HG02938 (cell line): ENCODE results near the gene DPP10.

Source experiments
- ATAC-seq: cut with Tn5 transposase; IDR thresholded peaks from one replicate; pipeline ENCODE4 v1.9.1; 2021; ENCODE audit warnings: mild to moderate bottlenecking, moderate library complexity; ENCODE audit not compliant: unreplicated experiment

The DPP10 gene

DNA sequence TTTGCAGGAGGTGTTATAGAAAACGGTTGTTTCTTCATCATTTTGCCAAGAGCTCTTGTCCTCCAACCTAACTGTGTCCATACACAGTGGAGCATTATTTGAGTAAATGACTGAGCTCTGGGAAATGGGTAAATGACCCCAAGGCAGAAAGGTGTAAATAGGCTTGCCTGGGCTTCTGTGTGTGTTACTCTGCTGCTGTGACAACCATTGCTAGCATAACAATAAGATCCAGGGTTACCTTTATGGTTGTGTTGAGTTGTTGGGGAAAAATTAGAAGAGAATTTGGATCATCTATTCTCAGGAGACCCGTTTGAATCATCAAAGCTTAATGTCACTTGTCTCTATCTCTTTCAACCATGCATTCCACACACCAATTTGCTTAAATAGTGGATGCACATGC, 672.7 kb downstream of the DPP10 start:
- no peak for ATAC-seq

DNA sequence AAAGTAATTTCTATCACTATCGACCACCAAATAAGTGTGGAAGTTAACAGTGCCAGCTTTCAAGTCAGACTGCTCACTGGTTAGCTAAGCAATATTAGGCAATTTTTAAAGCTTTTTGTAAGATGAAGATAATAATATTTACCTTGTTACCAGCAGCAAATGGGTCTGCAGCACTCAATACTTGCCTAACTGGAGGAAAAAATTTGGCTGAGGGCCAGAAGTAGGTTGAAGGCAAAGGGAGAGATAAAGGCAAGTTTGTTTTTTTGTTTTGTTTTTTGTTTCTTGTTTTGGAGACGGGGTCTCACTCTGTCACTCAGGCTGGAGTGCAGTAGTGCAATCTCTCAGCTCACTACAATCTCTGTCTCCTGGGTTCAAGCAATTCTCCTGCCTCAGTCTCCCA, 675.9 kb downstream of the DPP10 start:
- no peak for ATAC-seq

DNA sequence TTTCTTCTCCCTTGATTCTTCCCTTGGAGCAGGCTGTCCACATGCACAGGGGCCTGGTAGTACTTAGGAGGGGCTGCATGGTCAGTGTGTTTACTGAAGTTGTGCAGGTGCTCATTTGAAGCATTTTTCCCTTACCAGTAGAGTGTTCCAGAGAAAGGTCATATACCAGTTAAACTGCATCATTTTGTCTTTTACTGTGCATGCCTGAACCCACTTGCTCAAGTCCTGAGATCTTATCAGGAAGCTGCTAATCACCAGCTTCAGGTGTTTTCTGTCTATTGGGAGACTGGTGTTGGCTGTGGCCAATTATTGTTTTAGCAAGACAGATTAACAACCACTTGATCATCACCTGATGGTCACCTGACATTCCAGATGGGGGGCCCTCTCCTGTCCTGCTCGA, 676.6 kb downstream of the DPP10 start:
- ATAC-seq = no peak

DNA sequence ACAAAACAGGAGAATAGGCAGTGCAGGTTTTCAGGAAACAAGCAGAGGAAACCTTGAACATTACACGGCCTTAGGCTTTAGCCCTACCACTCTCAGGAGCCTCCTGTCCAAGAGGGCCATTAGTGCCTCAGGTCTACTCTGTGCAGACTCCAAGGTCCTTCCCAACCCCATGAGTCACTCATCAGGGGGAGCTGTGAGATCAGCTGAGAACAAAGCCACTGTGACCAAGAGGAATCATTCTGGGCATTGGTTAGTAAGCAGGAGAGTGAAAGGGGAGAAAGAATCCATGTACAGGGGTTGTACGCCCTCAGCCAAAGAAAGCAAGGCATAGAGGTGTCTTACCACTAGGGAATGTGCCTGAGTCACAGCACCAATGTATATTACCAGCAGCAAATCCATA, 680.3 kb downstream of the DPP10 start:
- no peak for ATAC-seq

DNA sequence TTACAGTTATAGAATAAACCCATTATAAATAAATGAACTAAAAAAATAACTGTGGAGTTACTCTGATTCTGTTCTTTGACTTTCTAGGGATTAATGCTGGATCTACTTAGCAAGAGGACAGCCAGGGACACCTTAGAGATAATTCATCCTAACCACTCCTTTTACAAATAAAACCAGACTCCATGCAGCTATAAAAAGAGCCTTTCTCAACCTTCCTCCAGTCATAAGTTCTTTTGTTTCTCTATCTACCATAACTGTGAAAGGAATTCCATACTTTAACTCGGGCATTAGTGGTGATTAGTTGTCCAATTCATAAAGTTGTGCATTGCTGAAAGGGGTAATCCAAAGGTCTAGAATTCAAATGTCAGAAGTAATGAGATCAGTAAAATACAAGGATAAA, 682.4 kb downstream of the DPP10 start:
- ATAC-seq = no peak

DNA sequence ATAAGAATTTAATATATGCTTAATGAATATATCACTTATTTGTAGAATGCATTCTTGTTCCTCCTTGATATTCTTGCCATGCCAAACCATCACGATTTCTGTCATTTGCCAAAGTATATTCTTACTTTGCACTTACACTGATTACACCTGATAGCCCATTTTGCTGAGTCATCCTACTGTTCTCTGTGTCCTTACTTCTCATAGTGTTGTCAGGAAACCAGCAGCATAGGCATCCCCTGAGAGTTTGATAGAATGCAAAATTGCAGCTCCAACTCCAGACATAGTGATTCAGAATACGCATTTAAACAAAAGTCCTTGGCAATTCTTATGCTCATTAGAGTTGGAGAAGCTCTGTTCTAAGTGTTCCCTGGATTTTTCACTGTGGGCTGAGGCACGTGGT, 687.1 kb downstream of the DPP10 start:
- ATAC-seq = no peak

DNA sequence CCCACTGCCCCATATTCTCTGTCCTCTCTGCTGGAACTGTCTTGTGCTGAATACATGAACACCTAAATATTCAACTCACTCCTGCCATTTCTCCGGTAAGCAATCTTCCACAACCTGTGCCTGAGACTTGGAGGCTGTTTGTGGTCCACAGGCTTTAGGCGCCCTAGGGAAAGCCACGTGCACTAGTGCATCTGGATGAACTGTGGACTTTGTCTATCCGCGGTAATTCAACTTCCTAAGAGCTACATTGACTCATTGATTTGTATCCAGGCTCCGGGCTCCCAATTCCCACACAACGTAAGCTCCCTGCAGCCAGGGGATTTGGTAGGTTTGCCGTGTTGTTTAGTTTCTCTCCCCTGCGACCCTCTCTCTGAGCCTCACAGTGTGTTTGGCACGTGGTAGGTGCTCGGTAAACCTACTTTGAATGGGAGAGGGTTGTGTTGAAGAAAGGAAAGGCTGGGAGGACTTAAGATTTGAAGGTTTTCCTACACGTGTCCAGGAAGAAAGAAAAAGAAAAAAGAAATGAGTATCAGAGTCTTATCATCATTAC, 718.2 kb downstream of the DPP10 start:
- ATAC-seq = no peak

DNA sequence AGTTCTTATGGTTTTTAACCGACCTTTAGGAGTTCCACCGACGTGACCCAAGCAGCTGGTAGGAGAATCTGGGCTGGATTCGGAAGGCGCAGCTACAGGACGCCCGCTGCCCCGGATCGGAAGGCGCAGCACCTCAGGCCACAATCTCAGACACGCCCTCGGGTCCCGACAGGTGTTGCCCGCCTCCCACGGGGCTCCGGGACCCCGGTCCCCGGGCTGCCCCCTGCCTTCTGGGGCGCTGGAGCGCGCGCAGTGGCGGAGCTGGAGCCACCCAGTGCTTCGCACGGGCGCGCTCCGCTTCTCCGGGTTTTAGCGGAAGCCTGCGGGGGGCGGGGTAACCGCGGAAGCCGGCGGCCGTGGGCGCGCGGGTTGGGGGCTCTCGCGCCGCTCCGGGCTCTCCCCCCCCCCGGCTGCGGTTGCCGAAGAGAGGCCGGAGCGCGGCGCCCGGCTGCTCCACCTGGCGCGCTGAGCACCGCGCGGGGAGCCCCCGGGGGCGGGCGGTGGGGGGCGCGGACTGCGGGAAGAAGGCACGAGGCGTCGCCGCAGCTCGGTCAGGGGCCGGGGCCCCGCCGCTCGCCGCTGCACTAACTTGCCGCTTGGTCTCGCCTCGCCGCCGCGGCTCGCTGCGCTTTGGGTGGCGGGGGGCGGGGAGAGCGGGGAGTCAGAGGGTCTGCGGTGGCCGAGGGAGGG, 718.8 kb downstream of the DPP10 start:
- no peak for ATAC-seq

DNA sequence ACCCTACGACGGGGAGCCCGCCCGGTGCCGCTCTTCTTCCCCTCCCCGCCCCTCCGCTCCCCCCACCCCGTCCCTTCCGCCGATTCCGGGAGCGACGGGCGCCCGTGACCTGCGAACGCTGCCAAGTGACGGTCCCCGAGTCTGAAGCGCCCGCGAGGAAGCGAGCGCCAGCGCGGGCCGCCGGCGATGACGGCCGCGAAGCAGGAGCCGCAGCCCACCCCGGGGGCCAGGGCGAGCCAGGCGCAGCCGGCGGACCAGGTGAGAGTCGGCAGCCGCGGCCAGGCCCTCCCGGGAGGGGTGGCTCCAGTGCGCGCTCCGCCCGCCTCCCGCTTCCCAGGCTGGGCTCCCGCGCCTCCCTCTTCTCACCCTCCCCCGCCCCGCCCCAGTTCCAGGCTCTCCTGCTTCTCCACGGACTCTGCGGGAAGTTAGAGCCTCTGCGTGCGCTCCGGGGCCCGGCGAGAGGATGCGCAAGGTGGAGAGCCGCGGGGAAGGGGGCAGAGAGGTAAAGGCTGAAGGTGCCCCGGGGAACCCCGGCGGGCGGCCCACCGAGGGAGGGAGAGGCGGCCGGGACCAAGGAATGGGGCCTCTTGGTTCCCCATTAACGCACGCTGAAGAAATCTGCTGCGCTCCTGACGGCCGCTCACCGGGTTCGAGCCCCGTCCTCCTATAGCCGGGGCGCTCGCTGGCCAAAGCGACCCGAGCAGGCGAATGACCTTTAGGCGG, 719.5 kb downstream of the DPP10 start:
- ATAC-seq = no peak

DNA sequence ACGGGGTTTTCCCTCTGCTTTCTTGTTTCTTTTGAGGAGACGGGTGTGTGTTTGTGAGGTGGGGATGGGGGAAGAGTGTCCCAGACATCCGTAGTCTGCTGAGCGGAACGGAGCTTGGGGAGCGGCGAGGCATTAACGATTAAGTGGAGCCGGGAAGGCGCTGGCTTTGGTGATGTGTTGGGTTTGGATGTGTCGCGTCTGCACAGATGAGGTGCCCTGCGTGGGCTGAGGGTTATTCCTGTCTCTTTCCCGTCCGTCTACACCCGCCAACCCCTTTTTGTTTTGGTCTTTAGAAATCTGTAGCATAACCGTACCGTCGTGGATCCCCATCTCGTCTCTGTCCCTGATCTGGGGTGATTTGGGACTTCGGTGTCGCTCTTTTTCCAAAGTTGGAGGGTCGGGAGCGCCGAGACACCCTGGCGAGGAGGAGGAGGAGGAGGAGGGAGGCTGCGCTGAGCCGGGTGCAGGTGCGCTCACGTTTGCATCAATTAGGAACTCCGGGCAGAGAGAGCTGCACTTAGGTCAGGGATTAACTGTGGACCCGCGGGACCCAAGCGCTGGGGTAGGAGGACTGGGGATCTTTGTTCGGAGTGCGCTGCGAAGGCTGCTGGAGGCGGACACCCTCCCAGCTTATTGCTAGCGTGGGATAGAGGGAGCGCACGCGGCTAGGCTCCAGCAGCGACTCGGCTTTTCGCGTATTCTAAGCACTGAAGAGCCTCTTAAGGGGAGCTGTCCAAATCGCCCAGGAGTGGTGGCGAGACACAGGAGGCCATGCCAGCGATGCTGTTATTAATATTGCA, 720.3 kb downstream of the DPP10 start:
- ATAC-seq = no peak

DNA sequence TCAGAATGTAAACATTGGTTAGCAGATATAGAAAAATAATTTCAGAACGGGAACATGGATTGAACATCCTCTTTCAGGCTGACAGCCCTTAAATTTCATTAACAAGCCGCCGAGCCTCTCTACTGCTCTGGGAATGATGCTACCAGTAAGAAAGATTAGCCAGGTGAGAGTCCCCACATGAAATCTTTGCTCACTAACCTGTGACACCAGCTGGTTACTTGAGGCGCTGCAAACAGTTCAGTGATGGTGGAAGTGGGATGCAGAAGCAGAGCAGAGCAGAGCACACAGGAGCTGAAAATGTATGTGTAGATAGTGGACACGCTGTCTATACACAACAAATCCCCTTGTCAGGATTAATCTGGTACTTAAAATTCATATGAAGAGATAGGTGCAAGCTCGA, 721.1 kb downstream of the DPP10 start:
- no peak for ATAC-seq

DNA sequence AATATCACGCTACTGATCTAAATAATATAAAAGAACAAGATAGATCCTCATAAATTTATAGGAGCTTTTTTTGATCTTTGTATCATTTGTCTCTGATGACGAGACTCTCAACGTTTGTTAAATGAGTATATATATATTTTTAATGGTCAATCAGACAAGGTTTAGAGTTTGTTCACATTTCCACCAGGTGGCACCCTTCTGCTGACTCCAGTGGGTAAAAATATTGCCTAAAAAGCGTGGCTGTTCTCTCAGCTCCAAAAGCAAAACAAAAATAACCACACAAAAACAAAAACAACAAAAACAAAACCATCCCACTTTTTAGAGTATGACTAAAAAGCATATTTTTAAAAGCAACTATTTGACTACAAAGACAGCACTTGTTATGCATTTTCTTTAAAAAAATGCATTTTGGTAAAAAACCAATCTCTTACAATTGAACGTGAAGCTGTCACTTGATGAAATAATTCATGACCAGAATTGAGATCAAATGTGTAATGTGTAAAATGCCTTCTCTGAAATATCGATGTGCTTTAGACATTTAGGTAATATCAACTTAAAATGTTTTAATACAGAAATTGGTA, 723.2 kb downstream of the DPP10 start:
- no peak for ATAC-seq

DNA sequence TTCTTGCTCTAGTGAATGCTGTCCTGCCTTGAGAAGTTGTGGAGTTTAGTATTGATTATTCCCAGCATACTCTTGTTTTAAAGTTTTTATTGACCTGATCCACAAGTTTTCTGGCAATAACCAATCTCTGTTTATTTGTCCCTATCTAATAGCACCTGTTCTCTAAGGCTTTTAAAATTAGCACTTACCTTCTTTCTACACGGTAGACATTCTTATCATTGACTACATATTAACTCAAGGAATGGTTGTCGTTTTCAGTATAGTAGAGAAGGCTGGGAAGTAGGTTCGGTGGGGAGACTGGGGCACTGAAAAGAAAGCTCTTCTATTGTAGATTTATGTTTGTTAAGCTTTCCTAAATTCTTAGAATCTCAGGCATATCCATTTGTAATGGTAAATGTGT, 726.0 kb downstream of the DPP10 start:
- no peak for ATAC-seq

DNA sequence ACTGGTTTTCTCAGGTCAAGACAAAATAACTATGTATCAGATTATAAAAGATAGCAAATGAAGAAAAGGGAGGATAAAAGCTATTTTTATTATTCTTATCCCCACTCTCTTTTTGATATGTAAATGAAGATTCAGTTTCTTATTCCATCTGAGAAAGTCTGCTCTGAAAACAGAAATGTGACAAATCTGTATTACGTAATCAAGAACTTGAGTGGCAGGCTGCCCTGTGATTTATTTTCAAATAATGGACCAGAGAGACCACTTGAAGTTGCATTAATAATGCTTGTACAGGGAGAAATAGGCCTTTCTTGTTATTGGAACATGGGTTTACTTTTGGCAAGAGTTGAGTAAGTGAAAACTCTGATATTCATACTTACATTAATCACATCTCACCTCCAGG, 727.4 kb downstream of the DPP10 start:
- no peak for ATAC-seq

DNA sequence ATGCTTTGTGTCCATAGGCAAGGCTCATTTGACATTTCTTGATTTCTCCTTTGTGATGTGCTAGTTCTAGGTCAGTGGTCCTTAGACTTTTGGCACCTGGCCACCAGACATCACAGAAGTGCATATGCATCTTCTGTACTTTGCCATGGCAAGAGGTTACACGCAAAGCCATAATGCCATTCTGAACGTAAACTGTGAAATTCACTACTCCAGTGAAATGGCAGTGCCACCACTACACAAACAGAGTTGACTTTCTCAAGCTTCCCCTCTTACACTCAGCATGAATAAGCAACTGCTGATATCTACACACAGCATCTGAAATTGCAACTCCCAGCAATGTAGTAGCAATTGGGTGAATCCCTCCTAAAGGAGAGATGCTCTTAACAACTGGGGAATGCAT, 729.3 kb downstream of the DPP10 start:
- ATAC-seq = no peak

DNA sequence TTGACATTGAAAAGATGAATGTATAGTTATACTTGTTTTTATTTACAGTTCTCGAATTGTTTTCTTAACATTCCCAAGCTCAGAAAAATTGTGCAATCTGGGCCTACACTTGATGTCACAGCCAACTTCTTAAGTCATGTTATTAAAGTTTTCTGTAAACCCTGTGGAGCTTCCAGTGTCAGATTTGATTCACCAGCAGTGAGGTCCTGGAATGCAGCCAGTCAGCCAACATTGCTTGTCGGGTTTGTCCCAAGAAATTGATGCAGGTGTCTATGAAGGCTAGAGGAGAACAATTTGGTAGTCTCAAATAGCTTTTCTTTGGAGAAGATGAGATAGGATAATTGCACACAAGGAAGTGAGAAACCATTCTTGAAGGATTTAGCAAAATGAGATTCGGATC, 732.2 kb downstream of the DPP10 start:
- ATAC-seq = no peak

DNA sequence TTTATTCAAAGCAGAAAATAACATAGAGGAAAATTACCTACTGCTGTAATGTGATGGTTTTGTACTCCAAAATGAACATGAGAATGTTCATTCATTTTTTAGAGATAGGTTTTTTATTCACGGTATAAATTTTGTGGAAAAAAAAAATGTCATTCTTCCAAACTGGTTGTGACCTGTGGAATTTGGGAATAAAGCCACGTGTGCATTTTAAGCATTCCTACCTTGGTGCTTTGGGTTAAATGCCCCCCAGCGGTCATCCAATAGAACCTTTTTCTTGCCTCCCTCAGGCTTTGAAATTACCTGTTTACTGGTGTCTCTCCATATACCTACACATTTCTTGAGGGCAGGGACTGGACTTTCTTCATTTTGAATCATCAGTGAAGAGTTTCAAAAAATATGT, 740.7 kb downstream of the DPP10 start:
- no peak for ATAC-seq

DNA sequence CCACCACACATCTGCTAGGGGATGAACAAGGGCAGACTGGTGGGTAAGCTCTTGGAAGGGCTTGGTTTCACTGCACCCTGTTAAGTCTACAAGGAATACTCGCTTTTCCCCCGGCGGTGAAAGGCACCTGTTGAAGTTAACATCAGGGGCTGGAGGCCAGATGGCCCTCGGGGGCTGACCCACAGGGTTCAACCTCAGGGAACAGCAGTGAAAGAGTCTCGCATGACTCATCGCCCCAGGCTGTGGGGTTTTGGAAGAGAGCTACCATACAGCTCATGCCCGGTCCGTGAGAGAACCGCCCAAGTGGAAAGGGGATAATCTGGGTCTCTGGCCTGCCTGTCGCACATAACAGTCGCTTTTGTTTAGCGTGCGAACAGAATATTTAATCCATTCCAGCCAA, 748.0 kb downstream of the DPP10 start:
- no peak for ATAC-seq

DNA sequence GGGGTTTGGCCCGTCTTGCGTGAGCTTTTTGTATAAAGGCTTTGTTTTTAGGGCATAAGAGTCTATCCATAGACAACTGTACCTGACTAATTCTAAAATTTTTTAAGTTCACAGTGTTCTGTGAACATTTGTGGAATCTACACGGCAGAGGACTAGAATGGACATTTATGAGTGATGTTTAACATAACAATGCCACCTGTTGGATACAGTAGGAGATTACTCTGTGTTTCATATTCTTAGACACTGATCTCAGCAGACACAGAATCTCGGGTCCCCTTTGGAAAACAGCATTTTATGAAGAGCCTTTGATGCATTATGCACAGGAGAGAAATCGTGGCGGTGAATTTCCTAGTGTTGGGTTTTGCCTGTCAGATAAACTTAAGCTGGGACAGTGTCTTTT, 752.2 kb downstream of the DPP10 start:
- no peak for ATAC-seq

DNA sequence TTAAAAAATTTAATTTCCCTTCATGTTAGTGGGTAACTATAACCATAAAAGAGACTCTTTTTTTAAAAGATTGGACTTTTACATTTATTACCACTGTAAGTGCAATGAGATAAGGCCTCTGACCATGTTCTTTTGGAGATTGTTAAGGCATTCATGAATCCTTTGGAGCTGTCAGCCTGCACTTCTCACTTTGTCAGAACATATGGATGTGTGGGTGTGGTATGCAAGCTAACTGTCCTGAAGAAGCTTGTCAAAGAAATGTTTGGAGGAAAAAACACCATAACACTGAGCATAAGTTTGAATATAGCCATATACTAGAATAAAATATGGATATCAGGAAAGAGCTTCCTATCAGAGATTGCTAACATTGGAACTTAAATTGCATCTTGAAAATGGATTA, 754.1 kb downstream of the DPP10 start:
- no peak for ATAC-seq

DNA sequence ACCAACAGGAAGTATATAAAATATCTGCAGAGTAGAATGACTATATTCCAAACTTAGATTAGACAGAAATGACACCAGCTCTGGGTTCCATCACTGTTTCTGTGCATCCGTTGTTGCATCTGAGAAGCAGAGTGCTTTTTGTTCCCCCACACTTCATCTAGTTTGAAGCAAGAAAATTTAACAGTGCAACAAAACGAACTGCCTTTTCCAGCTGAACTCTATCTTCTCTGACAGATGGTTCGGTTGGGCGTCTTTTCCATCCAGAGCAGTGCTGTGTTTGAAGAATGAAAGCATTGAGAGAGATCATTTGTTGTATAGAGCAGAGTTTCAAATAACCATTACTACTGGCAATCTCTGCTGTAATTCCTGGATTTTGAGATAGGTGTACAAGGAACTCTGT, 757.5 kb downstream of the DPP10 start:
- no peak for ATAC-seq
